IPS-15b (cell line): ENCODE data around the gene OR6C6.
"Not testable (repeated sequence)": the region's sequence is repeated elsewhere in the genome, so short reads cannot be mapped to it uniquely, and the experiment has no call there.

ENCODE experiments used
- H3K27me3 ChIP-seq: one replicate; pipeline ENCODE4 v1.6.1; 2013; ENCODE audit warnings: low read length; ENCODE audit not compliant: control insufficient read depth, insufficient read depth
- H3K36me3 ChIP-seq: one replicate; pipeline ENCODE4 v1.6.1; 2013; ENCODE audit warnings: low read length; ENCODE audit not compliant: control insufficient read depth, insufficient read depth
- H3K4me1 ChIP-seq: one replicate; pipeline ENCODE4 v1.6.1; 2013; ENCODE audit warnings: mild to moderate bottlenecking, low read length; ENCODE audit not compliant: control insufficient read depth, insufficient read depth
- H3K4me3 ChIP-seq: one replicate; pipeline ENCODE4 v1.5.1; 2013; ENCODE audit warnings: low read depth, low read length
- H3K9ac ChIP-seq: one replicate; pipeline ENCODE4 v1.6.1; 2013; ENCODE audit warnings: low read depth, mild to moderate bottlenecking, low read length
- H3K9me3 ChIP-seq: one replicate; pipeline ENCODE4 v1.6.1; 2013; ENCODE audit warnings: mild to moderate bottlenecking, low read length; ENCODE audit not compliant: control insufficient read depth, insufficient read depth

Gene OR6C6

DNA sequence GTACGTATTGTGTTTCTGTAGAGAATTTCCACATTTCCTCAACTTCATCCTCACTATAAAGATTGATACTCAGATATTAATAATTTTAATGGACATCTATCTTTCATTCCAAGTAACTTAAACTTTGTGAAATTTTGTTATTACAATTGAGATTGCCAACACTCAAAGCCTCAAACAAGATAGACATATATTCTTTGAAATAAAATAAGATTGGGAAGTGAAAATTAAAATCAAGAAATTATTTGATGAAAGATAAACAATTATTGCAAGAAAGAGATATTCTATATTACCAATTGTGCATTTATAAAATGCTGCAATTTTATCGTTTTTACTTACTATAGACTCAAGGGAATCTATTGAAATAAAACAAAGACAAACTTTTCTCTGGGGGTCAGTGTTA, at the start of gene OR6C6:
Gene OR6C6, minus strand, starts transcription at position 101 of the 400 bp plus-strand sequence. CDS start 1,337 bp downstream, outside the sequence.
- Histone ChIP-seq H3K4me3 (no peak within 1 kb of the TSS), H3K36me3 (no peaks in the 10 kb centered on the region), H3K27me3 (no peaks in the 10 kb centered on the region), H3K9ac (no peak within 1 kb of the TSS), H3K4me1 (no peaks in the 10 kb centered on the region), H3K9me3 (no peaks in the 10 kb centered on the region)

- no peaks in the 10 kb centered on the region for H3K9me3 ChIP-seq
- no peaks in the 10 kb centered on the region for H3K27me3 ChIP-seq
- no peak overlapping the region for H3K4me3 ChIP-seq
- H3K36me3 ChIP-seq: no peaks in the 10 kb centered on the region
- peaks cover 25% of the 10 kb centered on the region for H3K4me1 ChIP-seq
- H3K9ac ChIP-seq: no peak overlapping the region
Observed at GRCh38 chr12:55336002-55336401, 39.6 kb upstream of the OR6C6 start.

GRCh38 chr12:55330446-55330845, 34.1 kb upstream of the OR6C6 start, which contains the start of gene OR6C3:
Gene OR6C3 (plus strand): TSS chr12:55330746. CDS start chr12:55331701, 955 bp downstream.
- H3K36me3 ChIP-seq: no peaks in the 10 kb centered on the region
- H3K4me3 ChIP-seq: no peak within 1 kb of the TSS
- H3K9ac ChIP-seq: no peak within 1 kb of the TSS
- H3K27me3 ChIP-seq: no peaks in the 10 kb centered on the region
- peaks cover 23% of the 10 kb centered on the region for H3K4me1 ChIP-seq
- no peaks in the 10 kb centered on the region for H3K9me3 ChIP-seq

DNA sequence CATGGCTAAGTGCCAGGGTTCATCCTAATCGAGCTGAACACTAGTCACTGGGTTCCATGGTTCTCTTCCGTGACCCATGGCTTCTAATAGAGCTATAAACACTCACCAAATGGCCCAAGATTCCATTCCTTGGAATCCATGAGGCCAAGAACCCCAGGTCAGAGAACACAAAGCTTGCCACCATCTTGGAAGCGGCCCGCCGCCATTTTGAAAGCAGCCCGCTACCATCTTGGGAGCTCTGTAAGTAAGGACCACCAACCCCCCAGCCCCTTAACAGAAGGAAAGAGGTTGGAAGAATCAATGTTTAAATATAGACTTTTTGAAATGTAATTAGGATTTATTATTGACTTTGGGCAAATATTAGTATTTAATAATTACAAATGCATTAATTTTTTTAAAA, 29.4 kb upstream of the OR6C6 start:
- not testable (repeated sequence) for H3K36me3 ChIP-seq, H3K4me3 ChIP-seq, H3K27me3 ChIP-seq, H3K9me3 ChIP-seq, H3K9ac ChIP-seq, H3K4me1 ChIP-seq

- H3K27me3 ChIP-seq: no peaks in the 10 kb centered on the region
- no peaks in the 10 kb centered on the region for H3K4me1 ChIP-seq
- H3K9ac ChIP-seq: no peak overlapping the region
- no peaks in the 10 kb centered on the region for H3K36me3 ChIP-seq
- no peaks in the 10 kb centered on the region for H3K9me3 ChIP-seq
- no peak overlapping the region for H3K4me3 ChIP-seq
Observed at GRCh38 chr12:55320201-55320600, 23.8 kb upstream of the OR6C6 start.

- H3K4me1 ChIP-seq: no peaks in the 10 kb centered on the region
- no peak within 1 kb of the TSS for H3K4me3 ChIP-seq
- no peak within 1 kb of the TSS for H3K9ac ChIP-seq
- H3K9me3 ChIP-seq: no peaks in the 10 kb centered on the region
- H3K27me3 ChIP-seq: no peaks in the 10 kb centered on the region
- H3K36me3 ChIP-seq: no peaks in the 10 kb centered on the region
Observed at GRCh38 chr12:55314043-55314442, 17.7 kb upstream of the OR6C6 start, which contains the start of gene OR6C1. Gene OR6C1 (plus strand): TSS chr12:55314343. CDS start chr12:55320600, 6,257 bp downstream.

- no peak overlapping the region for H3K4me3 ChIP-seq
- H3K27me3 ChIP-seq: no peaks in the 10 kb centered on the region
- H3K9me3 ChIP-seq: no peaks in the 10 kb centered on the region
- no peaks in the 10 kb centered on the region for H3K4me1 ChIP-seq
- H3K36me3 ChIP-seq: no peaks in the 10 kb centered on the region
- no peak overlapping the region for H3K9ac ChIP-seq
Observed at GRCh38 chr12:55289999-55290398, 6.4 kb downstream of the OR6C6 start.

DNA sequence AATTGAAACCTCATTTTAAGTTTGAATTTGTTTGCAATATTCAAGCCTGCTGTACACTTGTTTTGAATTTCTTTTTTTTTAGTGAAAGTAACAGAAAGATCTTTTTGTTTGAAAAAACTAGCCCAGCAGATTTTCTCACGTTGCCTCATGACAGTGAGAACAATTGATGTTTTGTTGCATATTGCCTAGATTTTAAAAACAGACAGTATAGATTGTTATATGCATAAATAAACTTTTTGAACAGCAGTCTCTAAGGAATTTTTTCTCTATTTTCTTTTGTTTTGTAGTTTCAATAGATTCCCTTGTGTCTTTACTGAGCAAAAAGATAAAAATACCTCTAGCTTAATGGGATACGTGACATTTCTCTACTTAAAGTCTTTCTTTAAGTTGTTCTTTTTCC, 15.4 kb downstream of the OR6C6 start:
- no peaks in the 10 kb centered on the region for H3K4me1 ChIP-seq
- no peaks in the 10 kb centered on the region for H3K27me3 ChIP-seq
- H3K36me3 ChIP-seq: no peaks in the 10 kb centered on the region
- no peak overlapping the region for H3K4me3 ChIP-seq
- no peak overlapping the region for H3K9ac ChIP-seq
- no peaks in the 10 kb centered on the region for H3K9me3 ChIP-seq

DNA sequence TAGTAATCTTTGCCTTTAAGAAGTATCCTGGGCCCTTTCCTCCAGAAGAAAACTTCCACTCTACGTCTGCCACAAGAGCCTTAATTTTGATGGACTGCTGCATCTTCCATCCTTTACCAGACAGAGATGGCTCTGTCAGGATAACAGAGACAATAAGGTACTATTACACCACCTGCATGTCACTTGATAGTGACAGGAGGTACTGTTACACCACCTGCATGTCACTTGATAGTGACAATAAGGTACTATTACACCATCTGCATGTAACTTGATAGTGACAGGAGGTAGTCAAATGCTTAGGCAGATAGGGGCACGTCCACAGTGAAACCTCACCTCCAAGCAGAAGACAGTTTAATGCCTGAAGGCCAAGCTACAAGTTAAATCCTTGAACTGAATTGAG, 38.1 kb downstream of the OR6C6 start:
- Histone ChIP-seq H3K4me1 (no peaks in the 10 kb centered on the region), H3K36me3 (no peaks in the 10 kb centered on the region), H3K9ac (no peak overlapping the region), H3K9me3 (no peaks in the 10 kb centered on the region), H3K27me3 (no peaks in the 10 kb centered on the region), H3K4me3 (no peak overlapping the region)

DNA sequence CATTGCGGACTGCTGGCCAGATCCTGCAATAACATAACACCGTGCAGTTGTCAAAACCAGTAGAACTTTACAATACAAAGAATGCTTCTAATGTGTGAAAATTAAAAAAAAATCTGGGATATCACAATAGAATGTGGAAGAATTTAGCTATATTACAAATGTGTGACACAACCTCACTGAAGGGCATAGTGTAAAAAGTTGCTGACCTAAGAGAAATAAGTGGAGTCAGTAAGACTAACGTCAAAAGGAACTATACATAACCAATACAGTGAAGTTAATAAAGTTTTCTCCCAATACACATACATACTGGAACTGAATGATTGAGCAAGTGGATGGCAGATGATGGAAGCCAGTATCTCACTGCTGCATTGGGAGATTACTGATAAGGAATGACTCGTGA, 39.5 kb downstream of the OR6C6 start:
- Histone ChIP-seq H3K4me1 (no peaks in the 10 kb centered on the region), H3K9me3 (no peaks in the 10 kb centered on the region), H3K27me3 (no peaks in the 10 kb centered on the region)

GRCh38 chr12:55253281-55253680, 43.1 kb downstream of the OR6C6 start:
- H3K4me1 ChIP-seq: no peaks in the 10 kb centered on the region
- no peak overlapping the region for H3K9ac ChIP-seq
- no peaks in the 10 kb centered on the region for H3K27me3 ChIP-seq
- no peaks in the 10 kb centered on the region for H3K9me3 ChIP-seq
- H3K36me3 ChIP-seq: no peaks in the 10 kb centered on the region
- no peak overlapping the region for H3K4me3 ChIP-seq

More for the DNA sequence above, 39.5 kb downstream of the OR6C6 start:
- Histone ChIP-seq H3K36me3 (no peaks in the 10 kb centered on the region), H3K4me3 (no peak overlapping the region), H3K9ac (no peak overlapping the region)

DNA sequence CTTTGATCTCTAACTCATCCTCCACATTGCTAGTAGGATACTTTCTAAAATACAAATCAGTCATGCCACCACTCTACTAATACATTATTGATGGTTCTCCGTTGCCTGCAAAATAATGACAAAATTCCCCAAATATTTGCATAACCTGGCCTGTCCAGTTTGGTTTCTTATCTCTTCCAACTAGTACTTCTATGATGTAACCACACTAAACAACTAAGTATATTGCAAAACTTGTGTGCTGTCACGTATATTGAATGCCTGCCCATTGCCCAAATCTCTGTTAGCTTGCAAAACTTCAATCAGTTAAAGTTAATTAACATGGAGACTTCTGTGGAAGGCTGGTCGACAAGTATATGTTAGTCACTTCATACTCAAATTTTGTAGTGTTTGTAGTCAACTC, 45.4 kb downstream of the OR6C6 start:
- no peak overlapping the region for H3K4me3 ChIP-seq
- H3K9ac ChIP-seq: no peak overlapping the region
- H3K9me3 ChIP-seq: no peaks in the 10 kb centered on the region
- H3K4me1 ChIP-seq: no peaks in the 10 kb centered on the region
- no peaks in the 10 kb centered on the region for H3K36me3 ChIP-seq
- H3K27me3 ChIP-seq: no peaks in the 10 kb centered on the region
